ENCODE measurements around the gene PCF11. TPM values are rescaled to one million over a fixed set of nuclear protein-coding genes. Genes with fewer than 3 reads are reported as not detected.

PCF11 gene
- total RNA-seq (2022) (57.5 and 61.4 TPM in 2 replicates), Bru-seq, nascent RNA (percentile 98 among the genes with signal in this experiment), BruChase-seq, experiment 1, labeled RNA remaining after a 6-hour chase (percentile 95 among the genes with signal in this experiment), BruChase-seq, experiment 2, labeled RNA remaining after a 2-hour chase (percentile 99 among the genes with signal in this experiment)
- long read RNA-seq, full-length matches to known transcripts: 5 of 20 reads
- long read RNA-seq, partial matches to known transcripts: 12 of 20 reads
- long read RNA-seq, other reads (novel, unspliced or antisense): 3 of 20 reads

DNA sequence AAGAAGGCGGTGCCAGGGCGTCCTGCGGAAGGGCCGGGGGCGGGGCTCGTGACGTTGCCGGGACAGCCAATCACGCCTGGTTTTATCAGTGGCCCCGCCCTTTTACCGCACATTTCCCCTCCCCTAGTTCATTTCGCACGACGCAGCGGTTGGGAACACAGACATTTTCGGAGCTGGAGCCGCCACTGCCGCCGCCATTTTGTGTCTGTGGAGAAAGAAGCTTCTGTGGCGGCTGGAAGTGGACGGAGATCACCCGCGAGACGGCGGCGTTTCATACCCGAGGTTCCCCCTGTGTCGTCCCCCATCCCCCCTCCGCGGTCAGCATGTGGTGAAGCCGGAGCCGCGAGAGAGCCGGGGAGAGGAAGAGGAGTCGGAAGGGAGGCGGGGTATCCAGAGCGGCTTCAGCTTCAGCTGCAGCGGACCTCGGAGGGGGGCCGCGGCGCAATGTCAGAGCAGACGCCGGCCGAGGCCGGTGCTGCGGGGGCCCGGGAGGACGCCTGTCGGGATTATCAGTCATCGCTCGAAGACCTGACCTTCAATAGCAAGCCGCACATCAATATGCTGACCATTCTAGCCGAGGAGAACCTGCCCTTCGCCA, at the start of gene PCF11:
PCF11 (plus strand) TSS at position 136 of the 598 bp plus-strand sequence; CDS start at position 445, 309 bp downstream.
- TF ChIP-seq, protein P1, sequence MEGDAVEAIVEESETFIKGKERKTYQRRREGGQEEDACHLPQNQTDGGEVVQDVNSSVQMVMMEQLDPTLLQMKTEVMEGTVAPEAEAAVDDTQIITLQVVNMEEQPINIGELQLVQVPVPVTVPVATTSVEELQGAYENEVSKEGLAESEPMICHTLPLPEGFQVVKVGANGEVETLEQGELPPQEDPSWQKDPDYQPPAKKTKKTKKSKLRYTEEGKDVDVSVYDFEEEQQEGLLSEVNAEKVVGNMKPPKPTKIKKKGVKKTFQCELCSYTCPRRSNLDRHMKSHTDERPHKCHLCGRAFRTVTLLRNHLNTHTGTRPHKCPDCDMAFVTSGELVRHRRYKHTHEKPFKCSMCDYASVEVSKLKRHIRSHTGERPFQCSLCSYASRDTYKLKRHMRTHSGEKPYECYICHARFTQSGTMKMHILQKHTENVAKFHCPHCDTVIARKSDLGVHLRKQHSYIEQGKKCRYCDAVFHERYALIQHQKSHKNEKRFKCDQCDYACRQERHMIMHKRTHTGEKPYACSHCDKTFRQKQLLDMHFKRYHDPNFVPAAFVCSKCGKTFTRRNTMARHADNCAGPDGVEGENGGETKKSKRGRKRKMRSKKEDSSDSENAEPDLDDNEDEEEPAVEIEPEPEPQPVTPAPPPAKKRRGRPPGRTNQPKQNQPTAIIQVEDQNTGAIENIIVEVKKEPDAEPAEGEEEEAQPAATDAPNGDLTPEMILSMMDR (IDR thresholded peaks at IDR 0.05; ENCODE audit: unreplicated experiment): no peak
- H3K4me3 Mint-ChIP-seq (ENCODE audit: unreplicated experiment): peak within 1 kb of the TSS; percentile 98
- H3K9me3 Mint-ChIP-seq (ENCODE audit: unreplicated experiment): no peaks in the 10 kb centered on the region
- intact Hi-C loops (cut with micrococcal nuclease): loop anchor here (1.0 to 10.0 kb wide), 7 partner anchors 36 to 256 kb away; partner anchors contain the start of genes ANKRD42, CCDC90B, DDIAS and RAB30
- ChIA-PET CTCF (interaction anchor here (0.6 to 1.5 kb wide), 7 partner anchors 15 to 250 kb away, joined by 3 to 5 read pairs (median 3); no protein-coding TSS in a partner anchor), POLR2A (interaction anchor here (0.6 to 7.1 kb wide), 47 partner anchors 9 to 407 kb away, joined by 3 to 188 read pairs (median 6); partner anchors contain the start of genes ANKRD42, CCDC90B, DDIAS and PRCP)
- BruUV-seq (replicated peaks): TSS peak; percentile 58
- H3K27ac Mint-ChIP-seq (ENCODE audit: low read depth, unreplicated experiment): peak within 1 kb of the TSS; percentile 100
- H3K4me1 Mint-ChIP-seq (ENCODE audit: insufficient read depth, unreplicated experiment): peaks cover 13% of the 10 kb centered on the region
- no peak for DNase-seq (ENCODE audit: unreplicated experiment)
- peaks cover 55% of the 10 kb centered on the region for H3K36me3 Mint-ChIP-seq (ENCODE audit: insufficient read depth, unreplicated experiment)
- no peaks in the 10 kb centered on the region for H3K27me3 Mint-ChIP-seq (ENCODE audit: insufficient read depth, unreplicated experiment)

DNA sequence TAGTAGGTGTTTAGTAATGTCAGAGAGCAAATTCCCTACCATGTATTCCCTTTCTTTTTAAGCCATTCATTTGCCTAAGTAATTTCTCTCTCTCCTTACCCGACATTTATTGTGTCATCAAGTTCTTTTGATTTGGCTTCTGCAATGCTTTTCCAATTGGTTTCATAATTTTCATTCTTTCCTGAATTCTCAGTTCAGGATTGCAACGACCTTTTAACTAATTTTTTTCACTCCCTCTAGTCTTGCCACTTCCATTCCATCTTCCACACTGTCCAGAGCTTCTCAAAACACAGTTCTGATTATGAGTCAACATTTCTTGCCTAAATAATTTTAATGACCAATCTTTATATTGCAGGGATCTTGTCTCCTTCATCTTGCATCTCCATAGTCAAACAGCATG, 44.0 kb upstream of the PCF11 start:
- H3K27me3 Mint-ChIP-seq (ENCODE audit: insufficient read depth, unreplicated experiment): peaks cover 12% of the 10 kb centered on the region
- H3K9me3 Mint-ChIP-seq (ENCODE audit: unreplicated experiment): no peaks in the 10 kb centered on the region
- CTCF ChIA-PET: interaction anchor here (1.2 kb wide), 1 partner anchor 9 kb away, joined by 3 read pairs; no protein-coding TSS in a partner anchor
- intact Hi-C loops (cut with micrococcal nuclease): no loop called here
- TF ChIP-seq, protein P1 (IDR thresholded peaks at IDR 0.05; ENCODE audit: unreplicated experiment): no peak
- BruUV-seq (replicated peaks): no TSS peak
- no peak for DNase-seq (ENCODE audit: unreplicated experiment)
- POLR2A ChIA-PET: no interaction called here
- no peaks in the 10 kb centered on the region for H3K36me3 Mint-ChIP-seq (ENCODE audit: insufficient read depth, unreplicated experiment)
- peaks cover 6% of the 10 kb centered on the region for H3K4me1 Mint-ChIP-seq (ENCODE audit: insufficient read depth, unreplicated experiment)
- H3K27ac Mint-ChIP-seq (ENCODE audit: low read depth, unreplicated experiment): no peak overlapping the region
- no peak overlapping the region for H3K4me3 Mint-ChIP-seq (ENCODE audit: unreplicated experiment)

DNA sequence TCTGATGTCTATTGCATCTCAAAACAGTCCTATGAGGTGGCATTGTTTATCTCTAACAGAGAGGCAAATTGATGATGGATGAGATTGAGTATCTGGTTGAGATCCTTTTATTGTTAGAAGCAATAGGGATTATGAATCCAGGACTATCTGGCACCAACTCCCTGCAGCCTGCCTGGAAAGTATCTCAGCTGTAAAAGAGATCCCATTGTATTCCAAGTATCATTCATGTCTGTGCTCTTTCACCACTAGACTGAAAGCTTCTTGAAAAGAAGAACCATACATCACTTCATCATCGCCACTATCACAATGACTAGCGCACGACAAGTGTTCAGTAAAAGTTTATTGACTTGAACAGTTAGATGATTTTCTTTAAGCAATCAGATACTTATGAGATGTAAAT, 41.9 kb upstream of the PCF11 start:
- CTCF ChIA-PET: interaction anchor here (1.0 to 1.1 kb wide), 2 partner anchors 10 to 43 kb away, joined by 3 to 4 read pairs; partner anchors contain the start of gene RAB30
- Mint-ChIP-seq H3K27me3 (ENCODE audit: insufficient read depth, unreplicated experiment) (peaks cover 12% of the 10 kb centered on the region), H3K4me3 (ENCODE audit: unreplicated experiment) (no peak overlapping the region), H3K4me1 (ENCODE audit: insufficient read depth, unreplicated experiment) (peaks cover 6% of the 10 kb centered on the region), H3K36me3 (ENCODE audit: insufficient read depth, unreplicated experiment) (no peaks in the 10 kb centered on the region), H3K9me3 (ENCODE audit: unreplicated experiment) (no peaks in the 10 kb centered on the region), H3K27ac (ENCODE audit: low read depth, unreplicated experiment) (no peak overlapping the region)
- TF ChIP-seq, protein P1 (IDR thresholded peaks at IDR 0.05; ENCODE audit: unreplicated experiment): no peak
- intact Hi-C loops (cut with micrococcal nuclease): no loop called here
- DNase-seq (ENCODE audit: unreplicated experiment): no peak
- BruUV-seq (replicated peaks): no TSS peak
- POLR2A ChIA-PET: interaction anchor here (0.8 kb wide), 1 partner anchor 17 kb away, joined by 4 read pairs; no protein-coding TSS in a partner anchor

DNA sequence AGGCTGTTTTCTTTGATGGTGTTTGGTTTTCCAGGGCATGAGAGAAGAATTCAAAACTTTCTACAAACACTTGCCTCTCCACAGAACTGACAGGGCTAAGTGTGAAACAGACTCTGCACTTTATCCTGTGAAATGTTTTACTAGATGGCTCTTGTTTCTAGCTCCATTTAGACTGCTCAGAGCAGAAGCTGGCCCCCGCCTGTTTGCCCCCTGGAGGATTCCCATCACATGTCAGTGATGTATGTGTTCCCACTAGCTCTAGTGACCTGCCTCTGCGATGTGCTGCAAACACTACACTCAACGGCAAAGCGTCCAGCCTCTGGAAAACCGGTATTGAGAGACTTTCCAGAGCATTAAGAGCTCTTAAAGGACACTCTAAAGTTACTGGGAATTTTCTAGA, 41.4 kb upstream of the PCF11 start:
- H3K4me3 Mint-ChIP-seq (ENCODE audit: unreplicated experiment): no peak overlapping the region
- H3K27ac Mint-ChIP-seq (ENCODE audit: low read depth, unreplicated experiment): no peak overlapping the region
- H3K36me3 Mint-ChIP-seq (ENCODE audit: insufficient read depth, unreplicated experiment): no peaks in the 10 kb centered on the region
- TF ChIP-seq, protein P1 (IDR thresholded peaks at IDR 0.05; ENCODE audit: unreplicated experiment): no peak
- H3K27me3 Mint-ChIP-seq (ENCODE audit: insufficient read depth, unreplicated experiment): peaks cover 12% of the 10 kb centered on the region
- intact Hi-C loops (cut with micrococcal nuclease): no loop called here
- H3K9me3 Mint-ChIP-seq (ENCODE audit: unreplicated experiment): no peaks in the 10 kb centered on the region
- ChIA-PET POLR2A (interaction anchor here (0.8 to 0.9 kb wide), 2 partner anchors 11 to 18 kb away, joined by 3 to 4 read pairs; no protein-coding TSS in a partner anchor), CTCF (interaction anchor here (0.7 to 1.0 kb wide), 2 partner anchors 9 to 22 kb away, joined by 3 to 4 read pairs; no protein-coding TSS in a partner anchor)
- BruUV-seq (replicated peaks): no TSS peak
- no peak for DNase-seq (ENCODE audit: unreplicated experiment)
- H3K4me1 Mint-ChIP-seq (ENCODE audit: insufficient read depth, unreplicated experiment): peaks cover 6% of the 10 kb centered on the region
